ENCODE measurements around the gene SLC30A2.

- TF ChIP-seq CTCF (conservative IDR thresholded peaks at IDR 0.05; ENCODE audit: low read depth, low read length) (no peak), EZH2phosphoT487 (IDR thresholded peaks at IDR 0.05; ENCODE audit: borderline replicate concordance, low read length) (no peak), EZH2 (IDR thresholded peaks at IDR 0.05; ENCODE audit: low read length, unreplicated experiment) (no peak)
Measured at GRCh38 chr1:26070963-26071342, 25.0 kb upstream of the SLC30A2 start.

Measured in PC-3 (cell line).